H4 (cell line): Measurements from ENCODE around the gene ARHGEF4. TPM values are rescaled to one million over a fixed set of nuclear protein-coding genes. Genes with fewer than 3 reads are reported as not detected.

Source experiments
- DNase-seq: peaks from one replicate; pipeline ENCODE4 v3.0.0-alpha.2; 2015; ENCODE audit warnings: low spot score
- total RNA-seq: library from RNA; depleted of rRNA; stranded (reverse); fragments of >200 nt; shearing (Covaris generic); gene quantifications from 2 replicates; pipeline ENCODE4 v1.2.3, GENCODE V29; 2014; rRNA removed

Gene ARHGEF4
- total RNA-seq, 1 experiment from 2014 or later: 1.2 TPM

GRCh38 chr2:131092458-131093005 is 255.8 kb downstream of the ARHGEF4 start:
- no peak for DNase-seq

DNA sequence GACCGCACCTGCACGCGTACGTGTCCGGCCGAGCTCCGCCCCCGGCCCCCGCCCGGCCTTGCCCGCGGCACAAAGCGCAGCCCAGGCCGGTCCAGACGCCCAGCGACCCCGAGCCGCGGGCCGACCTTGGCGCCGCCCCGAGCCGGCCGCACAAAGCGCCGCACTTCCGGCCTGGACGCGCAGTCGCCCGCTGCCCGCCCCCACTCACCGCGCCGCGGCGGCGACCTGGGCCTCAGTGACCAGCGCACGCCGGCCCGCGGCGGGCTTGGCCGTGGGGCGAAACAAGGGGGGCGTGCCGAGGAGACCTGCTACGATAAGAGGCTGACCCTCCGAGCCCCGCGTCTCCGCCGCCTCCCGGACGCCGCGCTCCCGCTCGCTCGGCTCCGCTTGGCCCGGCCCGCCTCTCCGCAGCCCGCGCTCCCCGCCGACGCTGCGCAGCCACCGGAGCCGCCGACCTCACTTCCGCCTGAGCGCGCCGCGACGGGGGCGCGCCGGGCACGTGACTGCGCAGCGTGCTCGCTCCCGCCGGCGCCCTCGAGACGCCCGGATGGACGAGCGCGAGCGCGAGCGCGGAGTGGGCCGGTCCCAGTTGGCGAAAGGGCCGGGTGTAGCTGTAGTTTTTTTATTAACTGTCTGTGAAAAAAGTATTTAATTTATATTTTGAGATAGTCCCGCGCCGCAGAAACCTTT is 256.4 kb downstream of the ARHGEF4 start, which contains the start of gene FAM168B:
Gene FAM168B, minus strand, starts transcription at position 455 of the 690 bp plus-strand sequence. CDS start 10,814 bp downstream, outside the sequence.
- peak; percentile 77 for DNase-seq

DNA sequence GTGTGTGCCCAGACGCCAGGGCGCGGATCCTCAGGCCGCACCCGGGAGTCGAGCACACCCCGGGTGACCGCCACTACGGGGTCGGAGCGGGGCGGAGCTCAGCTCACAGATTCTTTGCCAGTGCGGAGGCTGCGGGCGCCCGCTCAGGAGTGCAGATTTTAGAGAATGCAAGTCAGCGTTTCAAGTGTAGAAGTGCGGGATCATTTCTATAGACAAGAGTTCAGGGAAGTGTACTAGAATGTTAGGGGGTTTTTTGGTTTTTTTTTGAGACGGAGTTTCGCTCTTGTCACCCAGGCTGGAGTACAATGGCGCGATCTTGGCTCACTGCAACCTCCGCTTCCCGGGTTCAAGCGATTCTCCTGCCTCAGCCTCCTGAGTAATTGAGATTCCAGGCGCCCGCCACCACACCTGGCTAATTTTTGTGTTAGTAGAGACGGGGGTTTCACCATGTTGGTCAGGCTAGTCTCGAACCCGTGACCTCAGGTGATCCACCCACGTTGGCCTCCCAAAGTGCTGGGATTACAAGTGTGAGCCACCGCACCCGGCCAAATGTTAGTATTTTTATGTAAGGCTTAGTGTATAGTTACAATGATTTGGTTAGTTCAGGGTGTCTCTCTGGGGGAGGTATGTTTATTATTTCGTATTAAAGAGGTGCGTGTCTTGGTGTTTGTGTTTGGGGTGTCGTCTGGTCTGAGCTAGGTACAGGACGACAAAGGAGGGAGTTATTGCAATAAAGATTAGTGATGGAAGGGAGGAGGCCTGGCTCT is 257.2 kb downstream of the ARHGEF4 start:
- DNase-seq: no peak

DNA sequence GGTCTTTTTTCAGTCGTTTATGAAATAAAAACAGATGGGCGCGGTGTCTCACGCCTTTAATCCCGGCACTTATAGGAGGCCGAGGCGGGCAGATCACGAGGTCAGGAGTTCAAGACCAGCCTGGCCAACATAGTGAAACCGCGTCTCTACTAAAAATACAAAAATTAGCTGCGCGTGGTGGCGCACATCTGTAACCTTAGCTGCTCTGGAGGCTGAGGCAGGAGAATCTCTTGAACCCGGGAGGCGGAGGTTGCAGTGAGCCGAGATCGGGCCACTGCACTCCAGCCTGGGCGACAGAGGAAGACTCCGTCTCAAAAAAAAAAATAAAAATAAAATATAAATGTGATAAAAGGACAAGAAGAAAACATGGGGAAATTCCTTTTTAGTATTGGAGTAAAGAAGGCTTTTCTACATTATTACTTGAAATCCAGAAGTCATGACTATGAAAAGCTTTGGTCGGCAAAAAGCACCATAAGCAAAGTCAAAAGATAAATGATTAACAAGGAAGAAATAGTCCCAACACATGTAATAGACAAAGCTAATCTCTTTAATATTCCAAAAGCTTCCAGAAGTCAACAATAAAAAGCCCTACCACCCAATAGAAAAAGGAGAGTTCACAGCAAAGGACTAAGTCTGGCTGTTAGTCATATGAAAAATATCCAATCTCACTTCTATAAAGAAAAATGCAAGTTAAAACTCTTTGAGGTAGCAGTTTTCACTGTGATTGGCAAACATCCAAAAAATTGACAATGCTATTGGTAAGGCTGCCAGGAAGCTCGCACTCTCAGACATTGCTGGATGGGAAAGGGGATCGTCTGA is 258.0 kb downstream of the ARHGEF4 start:
- no peak for DNase-seq

Other genes with a start within 250 kb of the ARHGEF4 start
- gene CFC1, start 237.3 kb upstream of the ARHGEF4 start, total RNA-seq: 0.39 TPM in 1 of 2 replicates, not detected in the other
- not detected in 2 replicates for gene POTEJ, start 225.5 kb upstream of the ARHGEF4 start, total RNA-seq
- not detected in 2 replicates for gene GPR148, start 107.8 kb upstream of the ARHGEF4 start, total RNA-seq
- not detected in 2 replicates for gene AMER3, start 81.4 kb upstream of the ARHGEF4 start, total RNA-seq